ENCODE measurements around the gene RPS3.

- TF ChIP-seq, protein P1, sequence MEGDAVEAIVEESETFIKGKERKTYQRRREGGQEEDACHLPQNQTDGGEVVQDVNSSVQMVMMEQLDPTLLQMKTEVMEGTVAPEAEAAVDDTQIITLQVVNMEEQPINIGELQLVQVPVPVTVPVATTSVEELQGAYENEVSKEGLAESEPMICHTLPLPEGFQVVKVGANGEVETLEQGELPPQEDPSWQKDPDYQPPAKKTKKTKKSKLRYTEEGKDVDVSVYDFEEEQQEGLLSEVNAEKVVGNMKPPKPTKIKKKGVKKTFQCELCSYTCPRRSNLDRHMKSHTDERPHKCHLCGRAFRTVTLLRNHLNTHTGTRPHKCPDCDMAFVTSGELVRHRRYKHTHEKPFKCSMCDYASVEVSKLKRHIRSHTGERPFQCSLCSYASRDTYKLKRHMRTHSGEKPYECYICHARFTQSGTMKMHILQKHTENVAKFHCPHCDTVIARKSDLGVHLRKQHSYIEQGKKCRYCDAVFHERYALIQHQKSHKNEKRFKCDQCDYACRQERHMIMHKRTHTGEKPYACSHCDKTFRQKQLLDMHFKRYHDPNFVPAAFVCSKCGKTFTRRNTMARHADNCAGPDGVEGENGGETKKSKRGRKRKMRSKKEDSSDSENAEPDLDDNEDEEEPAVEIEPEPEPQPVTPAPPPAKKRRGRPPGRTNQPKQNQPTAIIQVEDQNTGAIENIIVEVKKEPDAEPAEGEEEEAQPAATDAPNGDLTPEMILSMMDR (IDR thresholded peaks at IDR 0.05) = no peak
- TF ChIP-seq POLR2A (IDR thresholded peaks at IDR 0.05) = no peak
Measured at GRCh38 chr11:75442161-75442885, 43.0 kb downstream of the RPS3 start.
